ENCODE results near the gene TAGLN. TPM values are rescaled to one million over a fixed set of nuclear protein-coding genes. Genes with fewer than 3 reads are reported as not detected.

The TAGLN gene
- total RNA-seq, 4 donors from 2014 or later, result 1,525 to 3,984 (median 2,307) TPM

DNA sequence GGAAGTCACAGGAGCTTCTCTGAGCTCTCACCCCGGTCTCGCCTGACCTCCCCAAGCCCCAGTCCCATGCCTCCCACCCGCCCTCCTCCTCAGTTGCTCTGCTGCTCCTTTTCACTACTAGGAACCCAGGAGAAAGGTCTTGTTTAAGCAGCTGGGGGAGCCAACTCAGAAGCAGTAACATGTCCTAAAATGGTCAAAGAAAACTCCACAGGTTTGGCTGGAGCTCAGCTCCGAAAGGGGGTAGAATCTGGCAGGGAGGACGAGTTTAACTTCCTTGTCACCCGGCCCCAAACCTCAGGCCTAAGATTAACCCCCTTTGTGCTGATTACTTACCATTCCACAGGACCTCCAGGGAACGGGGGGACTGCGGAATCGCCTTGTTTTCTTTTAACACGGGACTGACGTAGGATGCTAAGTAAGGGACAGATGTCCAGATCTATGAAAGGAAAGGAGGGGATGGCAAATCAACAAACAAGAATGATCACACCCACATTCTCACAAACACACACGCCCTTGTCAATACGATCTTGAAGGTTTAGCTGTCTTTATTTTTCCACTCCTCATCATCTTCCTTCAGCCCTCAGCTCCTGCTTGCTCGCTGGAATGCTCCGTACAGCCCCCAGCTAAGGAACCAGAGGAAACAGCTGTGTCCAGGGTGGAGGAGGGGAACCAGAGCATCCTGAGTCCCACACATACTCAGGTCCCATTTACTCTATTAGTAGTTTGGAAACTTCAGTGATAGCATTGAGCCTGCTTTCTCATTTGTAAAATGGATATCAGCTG, 19.2 kb downstream of the TAGLN start:
- Histone ChIP-seq H3K4me3 (peak overlapping the region in 1 of 4 donors; percentile 6), H3K27ac (peak overlapping the region; percentile 75 to 93 (median 87)), H3K36me3 (peaks cover 0 to 63% (median 16%) of the 10 kb centered on the region in 3 donors), H3K4me1 (peaks cover 10 to 77% (median 44%) of the 10 kb centered on the region in 4 donors), H3K9me3 (no peaks in the 10 kb centered on the region), H3K27me3 (no peaks in the 10 kb centered on the region)
- DNase-seq (ENCODE audit: low spot score in 2 of 2), result no peak
- 57 to 67% methylated on average over 15 of the region's 15 CpGs for WGBS, 2 donors
- TF ChIP-seq, protein P1, sequence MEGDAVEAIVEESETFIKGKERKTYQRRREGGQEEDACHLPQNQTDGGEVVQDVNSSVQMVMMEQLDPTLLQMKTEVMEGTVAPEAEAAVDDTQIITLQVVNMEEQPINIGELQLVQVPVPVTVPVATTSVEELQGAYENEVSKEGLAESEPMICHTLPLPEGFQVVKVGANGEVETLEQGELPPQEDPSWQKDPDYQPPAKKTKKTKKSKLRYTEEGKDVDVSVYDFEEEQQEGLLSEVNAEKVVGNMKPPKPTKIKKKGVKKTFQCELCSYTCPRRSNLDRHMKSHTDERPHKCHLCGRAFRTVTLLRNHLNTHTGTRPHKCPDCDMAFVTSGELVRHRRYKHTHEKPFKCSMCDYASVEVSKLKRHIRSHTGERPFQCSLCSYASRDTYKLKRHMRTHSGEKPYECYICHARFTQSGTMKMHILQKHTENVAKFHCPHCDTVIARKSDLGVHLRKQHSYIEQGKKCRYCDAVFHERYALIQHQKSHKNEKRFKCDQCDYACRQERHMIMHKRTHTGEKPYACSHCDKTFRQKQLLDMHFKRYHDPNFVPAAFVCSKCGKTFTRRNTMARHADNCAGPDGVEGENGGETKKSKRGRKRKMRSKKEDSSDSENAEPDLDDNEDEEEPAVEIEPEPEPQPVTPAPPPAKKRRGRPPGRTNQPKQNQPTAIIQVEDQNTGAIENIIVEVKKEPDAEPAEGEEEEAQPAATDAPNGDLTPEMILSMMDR (IDR thresholded peaks at IDR 0.05), result no peak
- TF ChIP-seq EP300 (IDR thresholded peaks at IDR 0.05) (peak; percentile 26 to 56), POLR2A (IDR thresholded peaks at IDR 0.05) (peak in 1 of 2 donors; percentile 15)

DNA sequence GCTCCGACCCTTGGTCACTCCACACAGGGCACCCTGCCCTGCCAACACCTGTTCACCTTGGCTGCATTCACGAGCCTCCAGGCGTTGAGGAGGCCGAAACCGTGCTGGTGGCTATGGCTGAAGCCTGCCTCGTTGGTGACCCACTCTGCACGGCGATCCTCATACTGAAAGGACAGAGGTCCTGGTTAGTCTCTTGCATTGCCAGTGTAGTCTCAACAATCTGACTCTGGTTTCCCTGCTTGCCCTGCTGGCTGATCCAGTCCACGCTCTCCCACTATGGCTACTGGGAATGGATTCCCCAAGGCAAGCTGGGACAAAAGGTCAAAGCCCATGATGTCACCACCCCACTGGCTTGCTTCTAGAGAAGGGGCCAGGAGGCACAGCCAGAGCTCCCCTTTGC, 19.8 kb downstream of the TAGLN start:
- Histone ChIP-seq H3K36me3 (peaks cover 0 to 63% (median 16%) of the 10 kb centered on the region in 3 donors), H3K27me3 (no peaks in the 10 kb centered on the region), H3K27ac (peak overlapping the region; percentile 75 to 93 (median 87)), H3K4me1 (peaks cover 10 to 82% (median 44%) of the 10 kb centered on the region in 4 donors), H3K9me3 (no peaks in the 10 kb centered on the region), H3K4me3 (no peak overlapping the region)
- TF ChIP-seq POLR2A (IDR thresholded peaks at IDR 0.05), result no peak
- TF ChIP-seq, protein P1 (IDR thresholded peaks at IDR 0.05), result no peak
- TF ChIP-seq EP300 (IDR thresholded peaks at IDR 0.05), result no peak
- 89 to 92% methylated on average over 9 of the region's 9 CpGs for WGBS, 2 donors
- DNase-seq (ENCODE audit: low spot score in 2 of 2), result no peak

DNA sequence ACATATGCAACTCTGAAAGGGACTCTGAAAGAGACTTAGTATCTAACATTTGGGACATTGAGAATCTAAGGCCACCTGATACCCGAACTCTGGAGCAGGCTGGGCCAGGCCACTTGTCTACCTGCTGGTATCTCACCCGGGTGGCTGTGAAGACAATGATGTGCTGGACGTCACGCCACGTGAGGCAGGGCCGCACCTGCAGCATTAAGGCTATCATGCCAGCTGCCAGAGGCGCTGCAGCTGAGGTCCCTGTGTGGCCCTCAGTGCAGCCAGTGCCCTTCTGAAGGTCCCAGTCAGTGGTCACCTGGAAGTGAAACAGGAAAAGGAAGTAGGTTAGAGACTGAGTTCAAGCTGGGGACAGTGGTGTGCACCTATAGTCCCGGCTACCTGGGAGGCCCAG, 20.3 kb downstream of the TAGLN start:
- Histone ChIP-seq H3K9me3 (no peaks in the 10 kb centered on the region), H3K36me3 (peaks cover 0 to 63% (median 16%) of the 10 kb centered on the region in 3 donors), H3K27me3 (no peaks in the 10 kb centered on the region), H3K4me3 (no peak overlapping the region), H3K4me1 (peaks cover 10 to 87% (median 44%) of the 10 kb centered on the region in 4 donors), H3K27ac (peak overlapping the region; percentile 75 to 93 (median 87))
- 89 to 97% methylated on average over 6 to 8 of the region's 8 CpGs for WGBS, 2 donors
- TF ChIP-seq EP300 (IDR thresholded peaks at IDR 0.05), result no peak
- TF ChIP-seq, protein P1 (IDR thresholded peaks at IDR 0.05), result no peak
- TF ChIP-seq POLR2A (IDR thresholded peaks at IDR 0.05), result no peak
- DNase-seq (ENCODE audit: low spot score in 2 of 2), result no peak

DNA sequence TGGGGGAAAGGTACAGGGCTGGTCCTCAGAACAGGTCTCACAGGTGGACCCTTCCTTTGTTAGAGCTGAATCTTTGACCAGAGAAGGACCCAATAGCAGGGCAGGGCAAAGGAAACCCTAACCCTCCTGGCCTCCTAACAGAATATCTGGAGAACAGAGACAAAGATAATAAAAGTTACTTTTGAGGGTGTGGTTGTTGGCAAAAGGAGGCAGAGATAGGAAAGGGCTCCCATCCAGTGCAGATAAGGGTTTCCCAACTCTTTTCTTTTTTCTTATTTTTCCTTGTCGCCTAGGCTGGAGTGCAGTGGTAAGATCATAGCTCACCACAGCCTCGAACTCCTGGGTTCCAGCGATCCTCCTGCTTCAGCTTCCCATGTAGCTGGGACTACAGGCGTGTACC, 20.8 kb downstream of the TAGLN start:
- H3K27ac ChIP-seq, result peak overlapping the region; percentile 75 to 93 (median 87)
- no peaks in the 10 kb centered on the region for H3K9me3 ChIP-seq
- 89 to 91% methylated on average over 4 of the region's 4 CpGs for WGBS, 2 donors
- no peak overlapping the region for H3K4me3 ChIP-seq
- peaks cover 10 to 92% (median 44%) of the 10 kb centered on the region in 4 donors for H3K4me1 ChIP-seq
- DNase-seq (ENCODE audit: low spot score in 2 of 2), result no peak
- peaks cover 0 to 59% (median 16%) of the 10 kb centered on the region in 3 donors for H3K36me3 ChIP-seq
- TF ChIP-seq POLR2A (IDR thresholded peaks at IDR 0.05), result no peak
- no peak for TF ChIP-seq EP300 (IDR thresholded peaks at IDR 0.05)
- TF ChIP-seq, protein P1 (IDR thresholded peaks at IDR 0.05), result no peak
- H3K27me3 ChIP-seq, result no peaks in the 10 kb centered on the region

DNA sequence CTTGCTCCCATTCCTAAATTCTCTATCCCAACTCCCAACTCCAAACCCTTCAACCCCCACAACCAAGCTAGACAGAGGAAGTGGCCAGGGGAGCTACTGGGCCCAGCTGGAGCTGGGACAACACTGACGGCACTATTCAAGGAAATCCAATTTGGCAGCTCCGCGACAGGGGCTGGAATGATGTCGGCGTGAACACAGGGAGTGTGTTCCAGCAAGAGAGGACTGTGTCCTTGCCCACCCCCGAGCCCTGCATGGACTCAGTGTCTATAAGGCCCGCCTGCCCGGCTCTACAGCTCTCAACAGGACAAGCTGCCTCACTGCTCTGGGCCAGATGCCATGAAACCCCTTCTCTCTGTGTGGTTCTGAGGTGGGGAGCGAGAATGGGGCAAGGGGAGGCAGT, 21.4 kb downstream of the TAGLN start:
- Histone ChIP-seq H3K9me3 (no peaks in the 10 kb centered on the region), H3K27me3 (no peaks in the 10 kb centered on the region), H3K27ac (peak overlapping the region; percentile 75 to 93 (median 87)), H3K36me3 (peaks cover 0 to 59% (median 21%) of the 10 kb centered on the region in 3 donors), H3K4me3 (no peak overlapping the region), H3K4me1 (peaks cover 10 to 93% (median 44%) of the 10 kb centered on the region in 4 donors)
- peak in 1 of 2 donors; percentile 55 for DNase-seq (ENCODE audit: low spot score in 2 of 2)
- WGBS, 2 donors, result 33 to 49% methylated on average over 9 of the region's 9 CpGs
- TF ChIP-seq, protein P1 (IDR thresholded peaks at IDR 0.05), result no peak
- no peak for TF ChIP-seq POLR2A (IDR thresholded peaks at IDR 0.05)
- TF ChIP-seq EP300 (IDR thresholded peaks at IDR 0.05), result peak in 1 of 2 donors; percentile 47

All from tibial nerve (tissue), 4 donors.